ENCODE measurements around the gene ADAMTS17. TPM values are rescaled to one million over a fixed set of nuclear protein-coding genes. Genes with fewer than 3 reads are reported as not detected.

ADAMTS17 gene
- total RNA-seq, 1 experiment from 2014 or later, result 7.7 TPM

- CTCF ChIA-PET, result no interaction called here
- H3K9me3 Mint-ChIP-seq (ENCODE audit: unreplicated experiment), result peaks cover 13% of the 10 kb centered on the region
- TF ChIP-seq, protein P1, sequence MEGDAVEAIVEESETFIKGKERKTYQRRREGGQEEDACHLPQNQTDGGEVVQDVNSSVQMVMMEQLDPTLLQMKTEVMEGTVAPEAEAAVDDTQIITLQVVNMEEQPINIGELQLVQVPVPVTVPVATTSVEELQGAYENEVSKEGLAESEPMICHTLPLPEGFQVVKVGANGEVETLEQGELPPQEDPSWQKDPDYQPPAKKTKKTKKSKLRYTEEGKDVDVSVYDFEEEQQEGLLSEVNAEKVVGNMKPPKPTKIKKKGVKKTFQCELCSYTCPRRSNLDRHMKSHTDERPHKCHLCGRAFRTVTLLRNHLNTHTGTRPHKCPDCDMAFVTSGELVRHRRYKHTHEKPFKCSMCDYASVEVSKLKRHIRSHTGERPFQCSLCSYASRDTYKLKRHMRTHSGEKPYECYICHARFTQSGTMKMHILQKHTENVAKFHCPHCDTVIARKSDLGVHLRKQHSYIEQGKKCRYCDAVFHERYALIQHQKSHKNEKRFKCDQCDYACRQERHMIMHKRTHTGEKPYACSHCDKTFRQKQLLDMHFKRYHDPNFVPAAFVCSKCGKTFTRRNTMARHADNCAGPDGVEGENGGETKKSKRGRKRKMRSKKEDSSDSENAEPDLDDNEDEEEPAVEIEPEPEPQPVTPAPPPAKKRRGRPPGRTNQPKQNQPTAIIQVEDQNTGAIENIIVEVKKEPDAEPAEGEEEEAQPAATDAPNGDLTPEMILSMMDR (IDR thresholded peaks at IDR 0.05; ENCODE audit: unreplicated experiment), result no peak
Measured at GRCh38 chr15:100180921-100181320, 160.9 kb downstream of the ADAMTS17 start.

DNA sequence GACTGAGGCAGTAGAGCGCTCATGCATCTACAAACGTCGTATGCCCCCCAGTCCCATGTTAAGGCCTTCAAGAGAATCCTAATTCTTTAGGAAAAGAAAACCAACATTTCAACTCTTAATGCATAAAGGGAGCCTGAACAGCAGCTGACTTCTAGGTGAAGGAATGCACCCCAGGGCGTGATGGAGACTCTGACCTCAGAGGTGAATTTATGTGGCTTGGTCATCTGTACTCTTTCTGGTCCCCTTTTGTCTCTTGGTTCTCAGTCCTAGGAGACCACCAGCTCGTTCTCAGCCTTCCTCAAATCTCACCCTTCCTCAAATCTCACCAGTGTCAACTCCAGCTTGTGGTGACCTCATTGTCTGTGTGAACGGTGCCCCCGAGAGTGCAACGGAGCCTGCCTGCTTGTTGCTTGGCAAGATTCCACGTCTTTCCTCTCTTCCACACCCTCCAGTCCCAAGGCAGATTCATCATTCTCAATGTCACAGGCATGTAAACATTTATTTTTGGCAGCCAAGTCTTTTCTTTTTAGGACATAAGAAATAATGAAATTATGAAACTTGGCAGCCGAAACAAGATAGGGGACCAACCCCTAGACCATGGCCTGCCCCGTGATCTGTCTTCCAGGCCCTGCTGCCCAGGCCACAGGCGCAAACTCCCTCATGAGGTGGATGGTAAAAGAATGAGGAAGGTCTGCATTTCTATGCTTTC lies 166.2 kb downstream of the ADAMTS17 start:
- no peak for DNase-seq (ENCODE audit: unreplicated experiment)
- intact Hi-C loops (cut with micrococcal nuclease), result no loop called here
- Mint-ChIP-seq H3K27ac (ENCODE audit: low read depth, unreplicated experiment) (no peak overlapping the region), H3K4me3 (ENCODE audit: unreplicated experiment) (no peak overlapping the region), H3K4me1 (ENCODE audit: insufficient read depth, unreplicated experiment) (peaks cover 9% of the 10 kb centered on the region), H3K27me3 (ENCODE audit: insufficient read depth, unreplicated experiment) (no peaks in the 10 kb centered on the region), H3K36me3 (ENCODE audit: insufficient read depth, unreplicated experiment) (no peaks in the 10 kb centered on the region), H3K9me3 (ENCODE audit: unreplicated experiment) (peaks cover 13% of the 10 kb centered on the region)
- BruUV-seq (replicated peaks), result no TSS peak
- CTCF ChIA-PET, result interaction anchor here (0.6 to 1.0 kb wide), 2 partner anchors 13 to 54 kb away, joined by 3 read pairs; no protein-coding TSS in a partner anchor
- POLR2A ChIA-PET, result no interaction called here
- TF ChIP-seq, protein P1 (IDR thresholded peaks at IDR 0.05; ENCODE audit: unreplicated experiment), result no peak

More at GRCh38 chr15:100180921-100181320, 160.9 kb downstream of the ADAMTS17 start:
- H3K27me3 Mint-ChIP-seq (ENCODE audit: insufficient read depth, unreplicated experiment), result no peaks in the 10 kb centered on the region
- BruUV-seq (replicated peaks), result no TSS peak
- H3K4me1 Mint-ChIP-seq (ENCODE audit: insufficient read depth, unreplicated experiment), result peaks cover 3% of the 10 kb centered on the region
- H3K27ac Mint-ChIP-seq (ENCODE audit: low read depth, unreplicated experiment), result no peak overlapping the region
- no peak overlapping the region for H3K4me3 Mint-ChIP-seq (ENCODE audit: unreplicated experiment)
- DNase-seq (ENCODE audit: unreplicated experiment), result no peak
- H3K36me3 Mint-ChIP-seq (ENCODE audit: insufficient read depth, unreplicated experiment), result no peaks in the 10 kb centered on the region
- POLR2A ChIA-PET, result no interaction called here
- intact Hi-C loops (cut with micrococcal nuclease), result no loop called here

DNA sequence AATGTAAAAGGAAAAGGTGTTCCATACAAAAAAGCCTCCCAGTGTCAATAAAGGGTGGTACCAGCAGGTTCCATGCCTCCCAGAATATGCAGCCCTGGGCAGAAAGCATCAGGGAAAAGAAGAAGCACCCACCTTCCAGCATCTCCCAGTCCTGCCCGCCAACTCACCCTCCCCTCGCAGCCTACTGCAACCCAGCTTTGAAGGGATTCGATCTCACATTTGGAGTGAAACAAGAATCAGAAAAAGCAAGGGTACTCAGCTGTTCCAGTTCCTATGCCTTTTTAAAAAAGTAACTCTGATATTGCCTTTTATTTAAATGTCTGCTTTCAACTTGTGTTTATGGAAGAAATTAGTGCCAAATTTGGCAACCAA lies 166.9 kb downstream of the ADAMTS17 start:
- peaks cover 9% of the 10 kb centered on the region for H3K4me1 Mint-ChIP-seq (ENCODE audit: insufficient read depth, unreplicated experiment)
- no peak overlapping the region for H3K27ac Mint-ChIP-seq (ENCODE audit: low read depth, unreplicated experiment)
- ChIA-PET CTCF (interaction anchor here (0.6 to 1.0 kb wide), 2 partner anchors 14 to 54 kb away, joined by 3 read pairs; no protein-coding TSS in a partner anchor), POLR2A (no interaction called here)
- BruUV-seq (replicated peaks), result no TSS peak
- H3K9me3 Mint-ChIP-seq (ENCODE audit: unreplicated experiment), result peaks cover 10% of the 10 kb centered on the region
- H3K27me3 Mint-ChIP-seq (ENCODE audit: insufficient read depth, unreplicated experiment), result no peaks in the 10 kb centered on the region
- no peaks in the 10 kb centered on the region for H3K36me3 Mint-ChIP-seq (ENCODE audit: insufficient read depth, unreplicated experiment)
- TF ChIP-seq, protein P1 (IDR thresholded peaks at IDR 0.05; ENCODE audit: unreplicated experiment), result no peak
- intact Hi-C loops (cut with micrococcal nuclease), result no loop called here
- no peak overlapping the region for H3K4me3 Mint-ChIP-seq (ENCODE audit: unreplicated experiment)
- no peak for DNase-seq (ENCODE audit: unreplicated experiment)

DNA sequence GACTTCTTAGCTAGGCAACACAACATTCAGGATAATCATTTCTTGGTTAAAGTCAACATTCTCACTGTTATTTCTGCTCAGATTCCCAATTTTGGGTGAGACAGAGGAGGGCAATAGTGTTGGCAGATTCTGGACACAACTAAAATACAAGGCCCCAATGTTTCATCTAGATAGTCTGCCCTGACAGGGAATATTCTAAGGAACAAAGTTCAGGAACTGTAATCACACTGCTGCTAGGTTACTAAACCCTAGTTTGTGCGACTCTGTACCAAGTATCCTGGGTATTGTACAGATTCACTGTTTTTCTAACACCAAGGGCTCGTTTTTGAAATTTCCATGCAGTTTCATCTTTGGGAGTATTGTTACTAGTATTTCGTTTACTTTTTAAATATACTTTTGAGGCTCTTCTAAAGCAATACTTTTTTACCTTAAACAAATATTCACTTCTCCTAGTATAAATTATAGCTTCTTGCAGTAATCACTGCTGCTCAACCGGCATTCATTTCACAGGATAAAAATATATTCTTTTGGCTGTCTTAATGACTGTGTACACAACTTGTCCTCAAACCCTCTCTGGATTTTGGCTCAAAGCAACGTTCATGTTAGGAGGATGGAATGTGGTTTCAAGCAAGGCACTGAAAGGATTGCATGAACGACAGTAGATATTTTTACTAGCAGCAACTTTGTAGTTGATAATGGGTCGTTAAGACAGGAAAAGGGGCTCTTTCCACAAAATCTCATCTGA lies 167.4 kb downstream of the ADAMTS17 start:
- TF ChIP-seq, protein P1 (IDR thresholded peaks at IDR 0.05; ENCODE audit: unreplicated experiment), result no peak
- H3K27ac Mint-ChIP-seq (ENCODE audit: low read depth, unreplicated experiment), result no peak overlapping the region
- H3K9me3 Mint-ChIP-seq (ENCODE audit: unreplicated experiment), result peaks cover 4% of the 10 kb centered on the region
- H3K36me3 Mint-ChIP-seq (ENCODE audit: insufficient read depth, unreplicated experiment), result no peaks in the 10 kb centered on the region
- no peak for DNase-seq (ENCODE audit: unreplicated experiment)
- POLR2A ChIA-PET, result no interaction called here
- CTCF ChIA-PET, result interaction anchor here (0.6 kb wide), 2 partner anchors 17 to 132 kb away, joined by 3 read pairs; no protein-coding TSS in a partner anchor
- no peak overlapping the region for H3K4me3 Mint-ChIP-seq (ENCODE audit: unreplicated experiment)
- no peaks in the 10 kb centered on the region for H3K27me3 Mint-ChIP-seq (ENCODE audit: insufficient read depth, unreplicated experiment)
- peaks cover 9% of the 10 kb centered on the region for H3K4me1 Mint-ChIP-seq (ENCODE audit: insufficient read depth, unreplicated experiment)
- intact Hi-C loops (cut with micrococcal nuclease), result no loop called here
- no TSS peak for BruUV-seq (replicated peaks)

Measured in MCF 10A (cell line).